ENCODE results near the gene ABHD4.
"Not testable (repeated sequence)": the region's sequence is repeated elsewhere in the genome, so short reads cannot be mapped to it uniquely, and the experiment has no call there.

The ABHD4 gene

GRCh38 chr14:22627506-22628263, 29.6 kb downstream of the ABHD4 start:
- DNase-seq (ENCODE audit: low read depth in 2 of 2), result no peak

- no peak for DNase-seq (ENCODE audit: low read depth in 2 of 2)
Measured at GRCh38 chr14:22629361-22629760, 31.3 kb downstream of the ABHD4 start.

- DNase-seq (ENCODE audit: low read depth in 2 of 2), result no peak
Measured at GRCh38 chr14:22630066-22630465, 32.0 kb downstream of the ABHD4 start.

- DNase-seq (ENCODE audit: low read depth in 2 of 2), result no peak
Measured at GRCh38 chr14:22630486-22630885, 32.4 kb downstream of the ABHD4 start.

GRCh38 chr14:22634233-22634900, 36.3 kb downstream of the ABHD4 start:
- DNase-seq (ENCODE audit: low read depth in 2 of 2), result no peak

GRCh38 chr14:22635980-22636379, 37.9 kb downstream of the ABHD4 start:
- not testable (repeated sequence) for DNase-seq (ENCODE audit: low read depth in 2 of 2)

GRCh38 chr14:22640192-22640591, 42.1 kb downstream of the ABHD4 start:
- no peak for DNase-seq (ENCODE audit: low read depth in 2 of 2)

GRCh38 chr14:22641846-22642245, 43.7 kb downstream of the ABHD4 start:
- no peak for DNase-seq (ENCODE audit: low read depth in 2 of 2)

GRCh38 chr14:22644305-22644635, 46.2 kb downstream of the ABHD4 start, which contains the start of gene OR6J1:
OR6J1 (minus strand) TSS chr14:22644352; CDS start chr14:22634811, 9,541 bp downstream.
- no peak for DNase-seq (ENCODE audit: low read depth in 2 of 2)

- DNase-seq (ENCODE audit: low read depth in 2 of 2), result no peak
Measured at GRCh38 chr14:22646570-22647254, 48.6 kb downstream of the ABHD4 start.

GRCh38 chr14:22648506-22648905, 50.4 kb downstream of the ABHD4 start:
- no peak for DNase-seq (ENCODE audit: low read depth in 2 of 2)

- DNase-seq (ENCODE audit: low read depth in 2 of 2), result no peak
Measured at GRCh38 chr14:22650046-22650739, 52.1 kb downstream of the ABHD4 start.

- no peak for DNase-seq (ENCODE audit: low read depth in 2 of 2)
Measured at GRCh38 chr14:22650960-22651521, 52.9 kb downstream of the ABHD4 start.

GRCh38 chr14:22651586-22651985, 53.5 kb downstream of the ABHD4 start:
- DNase-seq (ENCODE audit: low read depth in 2 of 2), result no peak

GRCh38 chr14:22653012-22653621, 55.0 kb downstream of the ABHD4 start:
- peak; percentile 18 to 23 for DNase-seq (ENCODE audit: low read depth in 2 of 2)

- DNase-seq (ENCODE audit: low read depth in 2 of 2), result no peak
Measured at GRCh38 chr14:22656226-22656625, 58.1 kb downstream of the ABHD4 start.

GRCh38 chr14:22656945-22657731, 59.0 kb downstream of the ABHD4 start:
- no peak for DNase-seq (ENCODE audit: low read depth in 2 of 2)

- no peak for DNase-seq (ENCODE audit: low read depth in 2 of 2)
Measured at GRCh38 chr14:22657861-22658260, 59.8 kb downstream of the ABHD4 start.

- no peak for DNase-seq (ENCODE audit: low read depth in 2 of 2)
Measured at GRCh38 chr14:22658946-22659345, 60.8 kb downstream of the ABHD4 start.

GRCh38 chr14:22660654-22661053, 62.6 kb downstream of the ABHD4 start:
- DNase-seq (ENCODE audit: low read depth in 2 of 2), result no peak

All from stimulated activated CD8-positive, alpha-beta memory T cell treated with anti-CD3 and anti-CD28 coated beads, Interleukin-2, amount 100 ng/mL, for 48 hours (primary cell).